Measurements from ENCODE around the gene ATG2B.
"Not testable (repeated sequence)": the region's sequence is repeated elsewhere in the genome, so short reads cannot be mapped to it uniquely, and the experiment has no call there.

The ATG2B gene

GRCh38 chr14:96363751-96364336 is 703 bp upstream of the ATG2B start:
- peaks cover 12% of the 10 kb centered on the region for H3K36me3 Mint-ChIP-seq (ENCODE audit: insufficient read depth)
- no peaks in the 10 kb centered on the region for H3K27me3 Mint-ChIP-seq
- DNase-seq (ENCODE audit: low spot score in 2 of 2) (peak in 1 of 2 donors; percentile 11), ATAC-seq (replicated peaks; ENCODE audit: extremely low read depth, poor library complexity, severe bottlenecking) (peak; percentile 11)
- peak overlapping the region; percentile 88 for H3K4me3 Mint-ChIP-seq
- H3K27ac Mint-ChIP-seq (ENCODE audit: low read depth) = peak overlapping the region; percentile 89
- no peaks in the 10 kb centered on the region for H3K9me3 Mint-ChIP-seq
- peaks cover 38% of the 10 kb centered on the region for H3K4me1 Mint-ChIP-seq

- ATAC-seq (replicated peaks; ENCODE audit: extremely low read depth, poor library complexity, severe bottlenecking) = peak; percentile 35
- Mint-ChIP-seq H3K36me3 (ENCODE audit: insufficient read depth) (peaks cover 12% of the 10 kb centered on the region), H3K4me3 (peak overlapping the region; percentile 88), H3K9me3 (no peaks in the 10 kb centered on the region), H3K4me1 (peaks cover 34% of the 10 kb centered on the region), H3K27me3 (no peaks in the 10 kb centered on the region), H3K27ac (ENCODE audit: low read depth) (peak overlapping the region; percentile 89)
- peak; percentile 18 to 37 for DNase-seq (ENCODE audit: low spot score in 2 of 2)
Observed at GRCh38 chr14:96362071-96362964, 823 bp downstream of the ATG2B start.

GRCh38 chr14:96359959-96360358 is 3.2 kb downstream of the ATG2B start:
- H3K4me1 Mint-ChIP-seq = peaks cover 37% of the 10 kb centered on the region
- H3K27ac Mint-ChIP-seq (ENCODE audit: low read depth) = no peak overlapping the region
- H3K36me3 Mint-ChIP-seq (ENCODE audit: insufficient read depth) = peaks cover 14% of the 10 kb centered on the region
- no peak overlapping the region for H3K4me3 Mint-ChIP-seq
- H3K27me3 Mint-ChIP-seq = no peaks in the 10 kb centered on the region
- no peak for ATAC-seq (replicated peaks; ENCODE audit: extremely low read depth, poor library complexity, severe bottlenecking)
- DNase-seq (ENCODE audit: low spot score in 2 of 2) = no peak
- no peaks in the 10 kb centered on the region for H3K9me3 Mint-ChIP-seq

GRCh38 chr14:96357216-96357615 is 5.9 kb downstream of the ATG2B start:
- peak overlapping the region; percentile 3 for H3K27ac Mint-ChIP-seq (ENCODE audit: low read depth)

GRCh38 chr14:96354246-96354645 is 8.9 kb downstream of the ATG2B start:
- H3K36me3 Mint-ChIP-seq (ENCODE audit: insufficient read depth) = peaks cover 5% of the 10 kb centered on the region
- peaks cover 19% of the 10 kb centered on the region for H3K4me1 Mint-ChIP-seq
- H3K27ac Mint-ChIP-seq (ENCODE audit: low read depth) = no peak overlapping the region
- no peaks in the 10 kb centered on the region for H3K9me3 Mint-ChIP-seq
- no peak overlapping the region for H3K4me3 Mint-ChIP-seq
- DNase-seq (ENCODE audit: low spot score in 2 of 2) = no peak
- no peak for ATAC-seq (replicated peaks; ENCODE audit: extremely low read depth, poor library complexity, severe bottlenecking)
- no peaks in the 10 kb centered on the region for H3K27me3 Mint-ChIP-seq

More at GRCh38 chr14:96357216-96357615, 5.9 kb downstream of the ATG2B start:
- no peak overlapping the region for H3K4me3 Mint-ChIP-seq
- H3K36me3 Mint-ChIP-seq (ENCODE audit: insufficient read depth) = peaks cover 2% of the 10 kb centered on the region
- H3K27me3 Mint-ChIP-seq = no peaks in the 10 kb centered on the region
- no peak for DNase-seq (ENCODE audit: low spot score in 2 of 2)
- ATAC-seq (replicated peaks; ENCODE audit: extremely low read depth, poor library complexity, severe bottlenecking) = no peak
- no peaks in the 10 kb centered on the region for H3K9me3 Mint-ChIP-seq
- H3K4me1 Mint-ChIP-seq = peaks cover 22% of the 10 kb centered on the region

- Mint-ChIP-seq H3K4me1 (peaks cover 29% of the 10 kb centered on the region), H3K36me3 (ENCODE audit: insufficient read depth) (peaks cover 5% of the 10 kb centered on the region), H3K27me3 (no peaks in the 10 kb centered on the region), H3K9me3 (no peaks in the 10 kb centered on the region), H3K27ac (ENCODE audit: low read depth) (no peak overlapping the region), H3K4me3 (no peak overlapping the region)
- DNase-seq (ENCODE audit: low spot score in 2 of 2) (no peak), ATAC-seq (replicated peaks; ENCODE audit: extremely low read depth, poor library complexity, severe bottlenecking) (no peak)
Observed at GRCh38 chr14:96352708-96353107, 10.4 kb downstream of the ATG2B start.

GRCh38 chr14:96351986-96352385 is 11.2 kb downstream of the ATG2B start:
- Mint-ChIP-seq H3K9me3 (no peaks in the 10 kb centered on the region), H3K36me3 (ENCODE audit: insufficient read depth) (peaks cover 8% of the 10 kb centered on the region), H3K4me3 (no peak overlapping the region), H3K4me1 (peaks cover 31% of the 10 kb centered on the region), H3K27ac (ENCODE audit: low read depth) (no peak overlapping the region), H3K27me3 (no peaks in the 10 kb centered on the region)
- DNase-seq (ENCODE audit: low spot score in 2 of 2) (no peak), ATAC-seq (replicated peaks; ENCODE audit: extremely low read depth, poor library complexity, severe bottlenecking) (no peak)

GRCh38 chr14:96349286-96350075 is 13.7 kb downstream of the ATG2B start:
- Mint-ChIP-seq H3K4me3 (no peak overlapping the region), H3K27me3 (no peaks in the 10 kb centered on the region), H3K9me3 (no peaks in the 10 kb centered on the region), H3K4me1 (peaks cover 34% of the 10 kb centered on the region), H3K27ac (ENCODE audit: low read depth) (no peak overlapping the region), H3K36me3 (ENCODE audit: insufficient read depth) (peaks cover 6% of the 10 kb centered on the region)
- ATAC-seq (replicated peaks; ENCODE audit: extremely low read depth, poor library complexity, severe bottlenecking) (no peak), DNase-seq (ENCODE audit: low spot score in 2 of 2) (no peak)

- H3K4me1 Mint-ChIP-seq = peaks cover 34% of the 10 kb centered on the region
- not testable (repeated sequence) for DNase-seq (ENCODE audit: low spot score in 2 of 2); H3K27me3 Mint-ChIP-seq; H3K4me3 Mint-ChIP-seq; ATAC-seq (replicated peaks; ENCODE audit: extremely low read depth, poor library complexity, severe bottlenecking); H3K36me3 Mint-ChIP-seq (ENCODE audit: insufficient read depth); H3K27ac Mint-ChIP-seq (ENCODE audit: low read depth); H3K9me3 Mint-ChIP-seq
Observed at GRCh38 chr14:96347957-96348356, 15.2 kb downstream of the ATG2B start.

GRCh38 chr14:96345669-96346068 is 17.5 kb downstream of the ATG2B start:
- Mint-ChIP-seq H3K9me3 (no peaks in the 10 kb centered on the region), H3K4me1 (peaks cover 28% of the 10 kb centered on the region), H3K4me3 (no peak overlapping the region), H3K36me3 (ENCODE audit: insufficient read depth) (peaks cover 9% of the 10 kb centered on the region), H3K27me3 (no peaks in the 10 kb centered on the region), H3K27ac (ENCODE audit: low read depth) (no peak overlapping the region)
- ATAC-seq (replicated peaks; ENCODE audit: extremely low read depth, poor library complexity, severe bottlenecking) (no peak), DNase-seq (ENCODE audit: low spot score in 2 of 2) (no peak)

- DNase-seq (ENCODE audit: low spot score in 2 of 2) = no peak
- no peak overlapping the region for H3K27ac Mint-ChIP-seq (ENCODE audit: low read depth)
- no peaks in the 10 kb centered on the region for H3K27me3 Mint-ChIP-seq
- no peaks in the 10 kb centered on the region for H3K9me3 Mint-ChIP-seq
- H3K36me3 Mint-ChIP-seq (ENCODE audit: insufficient read depth) = peaks cover 20% of the 10 kb centered on the region
- no peaks in the 10 kb centered on the region for H3K4me1 Mint-ChIP-seq
- H3K4me3 Mint-ChIP-seq = no peak overlapping the region
- no peak for ATAC-seq (replicated peaks; ENCODE audit: extremely low read depth, poor library complexity, severe bottlenecking)
Observed at GRCh38 chr14:96341323-96341722, 21.8 kb downstream of the ATG2B start.

- no peak overlapping the region for H3K4me3 Mint-ChIP-seq
- ATAC-seq (replicated peaks; ENCODE audit: extremely low read depth, poor library complexity, severe bottlenecking) (no peak), DNase-seq (ENCODE audit: low spot score in 2 of 2) (no peak)
- no peaks in the 10 kb centered on the region for H3K4me1 Mint-ChIP-seq
- no peak overlapping the region for H3K27ac Mint-ChIP-seq (ENCODE audit: low read depth)
- H3K9me3 Mint-ChIP-seq = no peaks in the 10 kb centered on the region
- no peaks in the 10 kb centered on the region for H3K27me3 Mint-ChIP-seq
- peaks cover 29% of the 10 kb centered on the region for H3K36me3 Mint-ChIP-seq (ENCODE audit: insufficient read depth)
Observed at GRCh38 chr14:96338551-96338950, 24.6 kb downstream of the ATG2B start.
